Activated CD8-positive, alpha-beta memory T cell treated with anti-CD3 and anti-CD28 coated beads for 36 hours (primary cell): ENCODE data around the gene PPARG. TPM values are rescaled to one million over a fixed set of nuclear protein-coding genes. Genes with fewer than 3 reads are reported as not detected.
"Not testable (repeated sequence)": the region's sequence is repeated elsewhere in the genome, so short reads cannot be mapped to it uniquely, and the experiment has no call there.

Source experiments
- CTCF ChIA-PET: fragments of 350-600 bp; sonication (Branson Sonifier 250); formaldehyde crosslinking; loops from one replicate; lab custom pipeline; 2021; ENCODE audit warnings: antibody characterized with exemption; lab: Charles Lee
- POLR2A ChIA-PET: fragments of 350-600 bp; sonication (Branson Sonifier 250); formaldehyde crosslinking; loops from one replicate; lab custom pipeline; 2021; ENCODE audit warnings: antibody characterized with exemption; lab: Charles Lee
- total RNA-seq, 2 experiments: library from RNA; stranded (reverse); gene quantifications; one replicate each; pipeline ENCODE4 v1.2.3, GENCODE V29; 2021

The PPARG gene
- total RNA-seq, 2 experiments from 2014 or later: 0.53 to 0.80 TPM

- POLR2A ChIA-PET: no interaction called here
- CTCF ChIA-PET: no interaction called here
Measured at GRCh38 chr3:12464181-12464580, 175.3 kb downstream of the PPARG start.

DNA sequence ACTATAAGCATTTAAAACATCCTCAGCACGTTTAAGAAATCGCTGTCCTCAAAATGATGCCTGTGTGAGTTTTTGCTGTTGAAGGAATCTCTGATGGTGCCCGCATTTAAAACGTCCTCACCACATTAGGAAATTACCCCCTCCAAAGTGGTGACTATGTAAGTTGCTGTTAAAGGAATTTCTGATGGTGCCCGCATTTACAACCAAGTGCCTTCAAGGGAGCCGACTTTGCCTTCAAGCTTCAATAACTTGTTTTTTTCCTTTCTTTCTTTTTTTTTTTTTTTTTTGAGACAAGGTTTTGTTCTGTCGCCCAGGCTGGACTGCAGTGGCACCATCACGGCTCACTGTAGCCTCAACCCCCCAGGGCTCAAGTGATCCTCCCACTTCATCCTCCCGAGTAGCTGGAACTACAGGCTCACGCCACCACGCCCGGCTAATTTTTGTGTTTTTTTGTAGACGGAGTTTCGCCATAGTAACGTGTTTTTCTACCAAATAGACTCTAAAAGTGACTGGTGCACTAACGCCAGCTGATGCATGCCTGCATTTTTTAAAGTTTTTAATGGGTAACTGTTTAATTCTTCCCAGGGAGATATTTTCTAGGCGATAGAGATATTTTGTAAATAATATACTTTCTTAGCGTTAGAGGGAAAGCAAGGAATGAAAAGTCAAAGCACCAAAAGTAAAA lies 176.4 kb downstream of the PPARG start:
- CTCF ChIA-PET: no interaction called here
- POLR2A ChIA-PET: no interaction called here

- CTCF ChIA-PET: no interaction called here
- POLR2A ChIA-PET: no interaction called here
Measured at GRCh38 chr3:12465836-12466225, 177.0 kb downstream of the PPARG start.

DNA sequence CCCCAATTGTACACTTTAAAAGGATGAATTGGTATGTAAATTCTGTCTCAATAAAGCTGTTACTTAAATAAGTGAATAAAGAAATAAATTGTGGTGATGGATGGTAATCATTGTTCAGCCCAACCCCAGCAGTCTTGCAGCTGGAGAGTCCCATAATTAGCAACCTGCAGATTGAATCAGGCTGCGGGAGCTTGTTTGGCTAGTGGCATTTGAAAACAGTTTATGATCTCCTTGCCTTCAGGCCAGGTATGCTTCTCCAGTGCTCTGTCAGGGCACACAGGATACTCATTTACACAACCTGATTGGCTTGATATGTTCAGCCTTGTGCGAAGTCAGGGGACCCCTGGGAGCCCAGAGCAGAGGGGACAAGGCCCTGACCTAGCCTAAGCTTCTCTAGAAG lies 178.9 kb downstream of the PPARG start:
- POLR2A ChIA-PET: no interaction called here
- CTCF ChIA-PET: no interaction called here

DNA sequence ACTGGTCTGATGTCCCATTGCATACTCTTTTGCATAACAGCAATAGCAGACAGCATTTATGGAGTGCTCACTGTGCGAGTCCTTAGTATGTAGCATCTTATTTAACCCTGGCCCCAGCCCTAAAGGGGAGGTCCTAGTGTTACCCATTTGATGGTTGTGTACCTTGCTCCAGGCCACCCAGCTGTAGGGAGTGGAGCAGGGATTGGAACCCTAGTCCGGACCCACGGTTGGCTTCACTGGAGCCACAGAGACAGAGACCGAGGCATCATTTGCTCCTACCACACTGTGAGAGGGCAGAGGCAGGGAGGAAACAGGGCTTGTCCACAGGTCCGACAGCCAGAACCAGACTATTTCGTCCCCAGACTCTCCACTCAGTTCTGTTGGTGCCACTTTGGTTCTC lies 179.4 kb downstream of the PPARG start:
- CTCF ChIA-PET: interaction anchor here (0.7 kb wide), 1 partner anchor 77 kb away, joined by 3 read pairs; no protein-coding TSS in a partner anchor
- POLR2A ChIA-PET: interaction anchor here (0.6 kb wide), 1 partner anchor 328 kb away, joined by 3 read pairs; no protein-coding TSS in a partner anchor

- CTCF ChIA-PET: interaction anchor here (0.7 kb wide), 1 partner anchor 78 kb away, joined by 3 read pairs; no protein-coding TSS in a partner anchor
- POLR2A ChIA-PET: interaction anchor here (0.6 kb wide), 3 partner anchors 274 to 1655 kb away, joined by 3 to 16 read pairs (median 3); no protein-coding TSS in a partner anchor
Measured at GRCh38 chr3:12468757-12469156, 179.9 kb downstream of the PPARG start.

- ChIA-PET CTCF (interaction anchor here (0.7 kb wide), 1 partner anchor 78 kb away, joined by 3 read pairs; no protein-coding TSS in a partner anchor), POLR2A (interaction anchor here (0.6 kb wide), 3 partner anchors 274 to 1655 kb away, joined by 3 to 16 read pairs (median 3); no protein-coding TSS in a partner anchor)
Measured at GRCh38 chr3:12469222-12469621, 180.4 kb downstream of the PPARG start.

DNA sequence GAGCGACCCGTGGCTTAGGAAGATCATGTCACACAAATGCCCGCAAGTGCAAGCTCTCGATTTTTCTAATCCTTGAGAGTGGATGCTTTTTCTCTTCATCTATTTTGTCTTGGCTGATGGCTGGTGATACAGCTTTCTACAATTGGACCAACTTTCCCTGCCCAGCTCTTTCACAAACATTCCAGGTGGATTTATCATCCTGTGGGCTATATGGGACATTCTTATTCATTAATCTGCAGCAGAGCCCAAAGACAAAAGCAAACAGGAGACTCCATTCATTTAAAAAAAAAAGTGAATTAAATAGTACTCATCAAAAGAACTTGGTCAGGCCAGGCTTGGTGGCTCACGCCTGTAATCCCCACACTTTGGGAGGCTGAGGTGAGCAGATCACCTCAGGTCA lies 181.2 kb downstream of the PPARG start:
- ChIA-PET POLR2A (interaction anchor here (0.6 to 0.7 kb wide), 3 partner anchors 43 to 283 kb away, joined by 3 to 5 read pairs (median 4); no protein-coding TSS in a partner anchor), CTCF (interaction anchor here (0.8 to 2.1 kb wide), 3 partner anchors 8 to 137 kb away, joined by 3 to 9 read pairs (median 4); no protein-coding TSS in a partner anchor)

GRCh38 chr3:12470680-12471079 lies 181.8 kb downstream of the PPARG start:
- CTCF ChIA-PET: interaction anchor here (0.8 to 2.1 kb wide), 4 partner anchors 8 to 335 kb away, joined by 3 to 9 read pairs (median 6); no protein-coding TSS in a partner anchor
- POLR2A ChIA-PET: no interaction called here

DNA sequence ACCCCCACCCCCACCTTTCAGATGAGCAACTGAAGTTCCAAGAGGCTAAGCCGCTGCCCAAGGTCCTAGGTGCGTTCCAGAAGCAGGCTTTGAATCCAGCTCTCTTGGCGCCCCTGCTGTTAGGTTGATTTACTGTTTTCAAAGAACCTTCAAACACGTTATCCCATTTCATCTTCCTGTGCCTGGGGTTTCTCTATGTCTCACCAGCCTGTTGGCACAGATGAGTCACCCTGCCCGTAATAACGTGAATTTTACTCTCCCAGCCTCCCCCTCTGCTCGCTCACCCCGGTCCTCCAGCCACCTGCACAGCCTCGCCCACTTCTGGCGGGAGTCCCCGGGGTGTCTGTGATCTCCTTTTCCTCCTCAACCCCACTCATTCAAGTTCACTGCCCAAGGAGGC lies 182.4 kb downstream of the PPARG start:
- ChIA-PET POLR2A (no interaction called here), CTCF (interaction anchor here (0.6 to 2.1 kb wide), 5 partner anchors 9 to 732 kb away, joined by 3 to 9 read pairs (median 4); no protein-coding TSS in a partner anchor)

GRCh38 chr3:12472000-12472610 lies 183.2 kb downstream of the PPARG start:
- POLR2A ChIA-PET: no interaction called here
- CTCF ChIA-PET: interaction anchor here (0.6 to 1.1 kb wide), 2 partner anchors 12 to 176 kb away, joined by 4 read pairs; partner anchors contain the start of gene TSEN2

GRCh38 chr3:12472796-12473195 lies 183.9 kb downstream of the PPARG start:
- ChIA-PET POLR2A (no interaction called here), CTCF (interaction anchor here (1.1 kb wide), 1 partner anchor 11 kb away, joined by 4 read pairs; the partner anchor contains the start of gene TSEN2)

- CTCF ChIA-PET: interaction anchor here (0.8 kb wide), 1 partner anchor 11 kb away, joined by 3 read pairs; the partner anchor contains the start of gene TSEN2
- POLR2A ChIA-PET: no interaction called here
Measured at GRCh38 chr3:12473511-12473910, 184.6 kb downstream of the PPARG start.

DNA sequence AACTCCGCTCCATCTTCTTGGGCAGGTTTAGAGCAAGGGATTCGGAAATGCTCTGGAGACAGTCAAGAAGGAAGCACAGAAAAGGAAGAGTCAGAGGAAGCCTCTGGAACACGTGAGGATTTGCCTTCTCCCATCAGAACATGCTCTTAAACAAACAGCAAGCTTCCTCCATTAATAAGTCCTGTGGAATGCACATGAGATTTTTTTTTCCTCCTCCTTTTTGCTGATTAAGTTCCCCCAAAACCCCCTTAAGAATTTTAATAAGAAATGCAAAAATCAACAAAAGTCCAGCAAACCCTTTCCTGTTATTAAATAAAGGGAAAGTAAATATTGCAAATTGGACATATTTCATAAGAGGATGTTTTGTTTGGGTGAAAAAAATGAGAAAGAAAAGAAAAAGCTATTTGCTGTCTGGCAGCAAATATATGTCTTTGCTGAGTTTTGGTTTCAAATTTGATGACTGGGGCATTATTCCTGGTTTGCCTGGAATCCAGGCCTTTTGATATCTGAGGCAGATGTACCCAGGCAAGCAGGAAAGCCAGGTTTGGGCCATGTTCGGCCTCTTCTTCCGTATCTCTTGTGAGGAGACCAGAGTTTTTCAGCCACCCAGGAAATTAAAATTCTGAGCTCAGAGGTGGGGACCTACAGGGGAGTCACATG lies 187.5 kb downstream of the PPARG start:
- ChIA-PET CTCF (interaction anchor here (5.8 kb wide), 1 partner anchor 339 kb away, joined by 70 read pairs; no protein-coding TSS in a partner anchor), POLR2A (no interaction called here)

- ChIA-PET CTCF (interaction anchor here (5.8 kb wide), 1 partner anchor 340 kb away, joined by 70 read pairs; no protein-coding TSS in a partner anchor), POLR2A (no interaction called here)
Measured at GRCh38 chr3:12477256-12477655, 188.4 kb downstream of the PPARG start.

GRCh38 chr3:12478326-12478725 lies 189.5 kb downstream of the PPARG start:
- CTCF ChIA-PET: interaction anchor here (0.6 to 5.8 kb wide), 4 partner anchors 202 to 341 kb away, joined by 3 to 70 read pairs (median 4); no protein-coding TSS in a partner anchor

GRCh38 chr3:12479198-12479597 lies 190.3 kb downstream of the PPARG start:
- POLR2A ChIA-PET: not testable (repeated sequence)
- CTCF ChIA-PET: interaction anchor here (0.7 to 5.8 kb wide), 12 partner anchors 9 to 346 kb away, joined by 3 to 70 read pairs (median 3); no protein-coding TSS in a partner anchor

More at GRCh38 chr3:12478326-12478725, 189.5 kb downstream of the PPARG start:
- POLR2A ChIA-PET: no interaction called here

- ChIA-PET CTCF (interaction anchor here (0.7 to 5.8 kb wide), 15 partner anchors 9 to 421 kb away, joined by 3 to 70 read pairs (median 3); no protein-coding TSS in a partner anchor), POLR2A (interaction anchor here (0.5 to 1.3 kb wide), 3 partner anchors 182 to 344 kb away, joined by 3 to 12 read pairs (median 4); no protein-coding TSS in a partner anchor)
Measured at GRCh38 chr3:12479919-12480427, 191.1 kb downstream of the PPARG start.
